Measurements from ENCODE around the gene DTD1. TPM values are rescaled to one million over a fixed set of nuclear protein-coding genes. Genes with fewer than 3 reads are reported as not detected.

Gene DTD1
- total RNA-seq, 2 donors from 2014 or later: 8.9 to 16.1 TPM

GRCh38 chr20:18685406-18685805 lies 97.6 kb downstream of the DTD1 start:
- 89 to 91% methylated on average over 5 of the region's 5 CpGs for WGBS, 2 donors
- intact Hi-C loops (cut with DNase I): no loop called here

GRCh38 chr20:18686696-18687095 lies 98.8 kb downstream of the DTD1 start:
- ATAC-seq: no peak
- no peak overlapping the region for H3K4me3 ChIP-seq
- no peak overlapping the region for H3K27ac ChIP-seq
- H3K36me3 ChIP-seq (replicated peaks in 1 of 2; ENCODE audit: insufficient read depth in 1 of 2, low read depth in 2 of 2): no peaks in the 10 kb centered on the region
- H3K9me3 ChIP-seq: no peaks in the 10 kb centered on the region
- DNase-seq: no peak
- no peak for TF ChIP-seq POLR2A (IDR thresholded peaks at IDR 0.05)
- TF ChIP-seq, protein P1, sequence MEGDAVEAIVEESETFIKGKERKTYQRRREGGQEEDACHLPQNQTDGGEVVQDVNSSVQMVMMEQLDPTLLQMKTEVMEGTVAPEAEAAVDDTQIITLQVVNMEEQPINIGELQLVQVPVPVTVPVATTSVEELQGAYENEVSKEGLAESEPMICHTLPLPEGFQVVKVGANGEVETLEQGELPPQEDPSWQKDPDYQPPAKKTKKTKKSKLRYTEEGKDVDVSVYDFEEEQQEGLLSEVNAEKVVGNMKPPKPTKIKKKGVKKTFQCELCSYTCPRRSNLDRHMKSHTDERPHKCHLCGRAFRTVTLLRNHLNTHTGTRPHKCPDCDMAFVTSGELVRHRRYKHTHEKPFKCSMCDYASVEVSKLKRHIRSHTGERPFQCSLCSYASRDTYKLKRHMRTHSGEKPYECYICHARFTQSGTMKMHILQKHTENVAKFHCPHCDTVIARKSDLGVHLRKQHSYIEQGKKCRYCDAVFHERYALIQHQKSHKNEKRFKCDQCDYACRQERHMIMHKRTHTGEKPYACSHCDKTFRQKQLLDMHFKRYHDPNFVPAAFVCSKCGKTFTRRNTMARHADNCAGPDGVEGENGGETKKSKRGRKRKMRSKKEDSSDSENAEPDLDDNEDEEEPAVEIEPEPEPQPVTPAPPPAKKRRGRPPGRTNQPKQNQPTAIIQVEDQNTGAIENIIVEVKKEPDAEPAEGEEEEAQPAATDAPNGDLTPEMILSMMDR (IDR thresholded peaks at IDR 0.05): no peak
- intact Hi-C loops (cut with DNase I): no loop called here
- no peaks in the 10 kb centered on the region for H3K27me3 ChIP-seq
- 73 to 94% methylated on average over 1 of the region's 1 CpG for WGBS, 2 donors
- no peaks in the 10 kb centered on the region for H3K4me1 ChIP-seq

More at GRCh38 chr20:18685406-18685805, 97.6 kb downstream of the DTD1 start:
- H3K27ac ChIP-seq: no peak overlapping the region
- no peaks in the 10 kb centered on the region for H3K9me3 ChIP-seq
- no peaks in the 10 kb centered on the region for H3K36me3 ChIP-seq (replicated peaks in 1 of 2; ENCODE audit: insufficient read depth in 1 of 2, low read depth in 2 of 2)
- H3K4me3 ChIP-seq: no peak overlapping the region
- no peaks in the 10 kb centered on the region for H3K27me3 ChIP-seq
- ATAC-seq (no peak), DNase-seq (no peak)
- TF ChIP-seq POLR2A (IDR thresholded peaks at IDR 0.05): no peak
- TF ChIP-seq, protein P1 (IDR thresholded peaks at IDR 0.05): no peak
- no peaks in the 10 kb centered on the region for H3K4me1 ChIP-seq

DNA sequence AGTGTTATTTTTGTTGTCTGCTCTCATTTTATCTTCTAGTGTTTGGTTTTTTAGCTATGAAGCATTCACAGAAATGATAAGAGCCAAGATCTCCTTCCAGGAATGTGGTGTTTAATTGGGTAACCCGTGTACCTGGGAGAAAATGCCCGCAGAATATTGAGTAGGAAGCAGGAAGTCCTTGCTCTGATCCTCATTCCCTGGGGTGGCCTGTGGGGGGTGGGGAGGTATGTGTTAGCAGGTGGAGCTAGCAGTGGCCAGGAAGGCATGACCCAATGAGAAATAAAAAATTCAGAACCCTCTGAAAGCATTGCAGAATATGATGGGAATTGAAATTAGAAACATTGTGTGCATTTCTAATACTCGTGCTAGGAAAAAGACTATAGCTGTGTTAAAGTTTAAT lies 100.8 kb downstream of the DTD1 start:
- Histone ChIP-seq H3K4me1 (no peaks in the 10 kb centered on the region), H3K9me3 (no peaks in the 10 kb centered on the region), H3K4me3 (no peak overlapping the region), H3K27ac (no peak overlapping the region), H3K36me3 (replicated peaks in 1 of 2; ENCODE audit: insufficient read depth in 1 of 2, low read depth in 2 of 2) (no peaks in the 10 kb centered on the region), H3K27me3 (no peaks in the 10 kb centered on the region)
- ATAC-seq (no peak), DNase-seq (no peak)
- TF ChIP-seq, protein P1 (IDR thresholded peaks at IDR 0.05): no peak
- no peak for TF ChIP-seq POLR2A (IDR thresholded peaks at IDR 0.05)
- intact Hi-C loops (cut with DNase I): no loop called here
- WGBS, 2 donors: 65 to 66% methylated on average over 3 of the region's 3 CpGs

GRCh38 chr20:18689557-18689956 lies 101.7 kb downstream of the DTD1 start:
- DNase-seq: no peak
- WGBS, 2 donors: 56 to 80% methylated on average over 1 of the region's 1 CpG
- H3K27ac ChIP-seq: no peak overlapping the region
- no peaks in the 10 kb centered on the region for H3K4me1 ChIP-seq
- no peak overlapping the region for H3K4me3 ChIP-seq
- ATAC-seq: no peak
- TF ChIP-seq POLR2A (IDR thresholded peaks at IDR 0.05): no peak
- TF ChIP-seq, protein P1 (IDR thresholded peaks at IDR 0.05): no peak
- no peaks in the 10 kb centered on the region for H3K36me3 ChIP-seq (replicated peaks in 1 of 2; ENCODE audit: insufficient read depth in 1 of 2, low read depth in 2 of 2)
- no peaks in the 10 kb centered on the region for H3K27me3 ChIP-seq
- no peaks in the 10 kb centered on the region for H3K9me3 ChIP-seq
- intact Hi-C loops (cut with DNase I): no loop called here

DNA sequence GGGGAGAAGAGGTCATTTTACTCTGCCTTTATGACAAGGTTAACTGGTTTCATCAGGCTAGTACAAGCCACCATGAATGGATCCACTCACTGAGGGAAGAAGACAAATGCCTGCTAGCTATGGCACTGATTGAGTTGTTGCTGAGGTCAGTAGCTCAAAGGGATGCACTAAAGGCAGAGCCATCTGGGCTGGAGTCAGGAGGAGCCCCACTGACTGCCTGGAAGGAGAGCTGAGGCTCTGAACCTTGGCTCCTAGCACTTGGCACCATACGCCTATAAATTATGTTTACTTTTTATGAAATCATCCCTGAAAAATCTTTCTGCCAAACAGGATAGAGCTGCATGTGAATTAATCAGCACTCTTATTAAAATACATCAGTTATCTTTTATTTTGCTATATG lies 104.6 kb downstream of the DTD1 start:
- ATAC-seq: no peak
- Histone ChIP-seq H3K27me3 (no peaks in the 10 kb centered on the region), H3K27ac (no peak overlapping the region), H3K4me1 (no peaks in the 10 kb centered on the region), H3K9me3 (no peaks in the 10 kb centered on the region), H3K4me3 (no peak overlapping the region), H3K36me3 (replicated peaks in 1 of 2; ENCODE audit: insufficient read depth in 1 of 2, low read depth in 2 of 2) (no peaks in the 10 kb centered on the region)
- intact Hi-C loops (cut with DNase I): no loop called here
- DNase-seq: no peak
- 8 to 24% methylated on average over 1 of the region's 1 CpG for WGBS, 2 donors
- TF ChIP-seq, protein P1 (IDR thresholded peaks at IDR 0.05): no peak
- no peak for TF ChIP-seq POLR2A (IDR thresholded peaks at IDR 0.05)
